GM12892 (cell line): ENCODE measurements around the gene MAP2K6.

Source experiments
- POLR2A ChIP-seq: IDR thresholded peaks from 2 replicates; pipeline ENCODE4 v1.6.1; 2011; ENCODE audit warnings: low read depth, low read length, control low read depth
- TAF1 ChIP-seq: IDR thresholded peaks from 2 replicates; pipeline ENCODE4 v1.6.1; 2011; ENCODE audit warnings: low read depth, mild to moderate bottlenecking, control low read depth, low read length, borderline replicate concordance

DNA sequence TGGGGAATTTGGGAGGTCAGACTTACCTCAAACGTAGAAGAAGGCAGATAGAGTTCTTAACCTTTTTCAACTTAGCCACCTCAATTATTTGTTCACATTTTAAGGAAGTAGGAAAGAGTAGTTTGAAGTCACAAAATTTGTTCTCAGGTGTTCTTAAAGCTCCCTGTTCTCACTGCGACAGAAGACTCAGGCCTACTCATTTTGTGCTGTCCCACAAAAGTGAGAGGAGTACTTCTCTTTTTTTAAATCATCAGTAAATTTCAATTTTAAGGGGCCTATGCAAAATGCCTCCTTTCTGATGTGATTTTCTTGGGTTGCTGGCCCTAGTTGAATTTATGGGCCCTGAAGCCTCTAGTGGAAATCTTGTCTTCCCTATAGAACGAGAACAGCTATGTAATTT is 133.4 kb downstream of the MAP2K6 start:
- no peak for TF ChIP-seq TAF1
- TF ChIP-seq POLR2A = no peak
